Keratinocyte (primary cell): ENCODE measurements around the gene TAC3.

ENCODE experiments used
- CTCF ChIP-seq, 3 experiments: IDR thresholded peaks in 1 of 3; conservative IDR thresholded peaks in 1 of 3; optimal IDR thresholded peaks in 1 of 3; 2 replicates in 2 of 3; 3 replicates in 1 of 3; pipeline versions ENCODE3 to v1.5.1; 2011; ENCODE audit warnings: low read length in 3 of 3, mild to moderate bottlenecking in 3 of 3, moderate library complexity in 2 of 3, control low read depth in 1 of 3, inconsistent platforms in 1 of 3; ENCODE audit not compliant: insufficient read depth in 2 of 3; ENCODE audit errors: extremely low read depth in 1 of 3
- EZH2 ChIP-seq: IDR thresholded peaks from one replicate; pipeline ENCODE4 v1.6.1; 2012; ENCODE audit warnings: inconsistent platforms, mild to moderate bottlenecking, low read length, moderate library complexity

- TF ChIP-seq CTCF (optimal IDR thresholded peaks at IDR 0.05 in 1 of 3, IDR thresholded peaks at IDR 0.05 in 1 of 3, conservative IDR thresholded peaks at IDR 0.05 in 1 of 3; ENCODE audit: extremely low read depth in 1 of 3, insufficient read depth in 2 of 3, low read length in 3 of 3) (no peak), EZH2 (no peak)
These were observed 11.7 kb downstream of the TAC3 start for GRCh38 chr12:57004651-57005050.
